NCI-H2196 (cell line): ENCODE results near the gene PKP3.
"Not testable (repeated sequence)": the region's sequence is repeated elsewhere in the genome, so short reads cannot be mapped to it uniquely, and the experiment has no call there.

Experiments
- DNase-seq: peaks from one replicate; lab custom pipeline; 2025; ENCODE audit not compliant: unreplicated experiment; lab: John Stamatoyannopoulos, UW

The PKP3 gene

DNA sequence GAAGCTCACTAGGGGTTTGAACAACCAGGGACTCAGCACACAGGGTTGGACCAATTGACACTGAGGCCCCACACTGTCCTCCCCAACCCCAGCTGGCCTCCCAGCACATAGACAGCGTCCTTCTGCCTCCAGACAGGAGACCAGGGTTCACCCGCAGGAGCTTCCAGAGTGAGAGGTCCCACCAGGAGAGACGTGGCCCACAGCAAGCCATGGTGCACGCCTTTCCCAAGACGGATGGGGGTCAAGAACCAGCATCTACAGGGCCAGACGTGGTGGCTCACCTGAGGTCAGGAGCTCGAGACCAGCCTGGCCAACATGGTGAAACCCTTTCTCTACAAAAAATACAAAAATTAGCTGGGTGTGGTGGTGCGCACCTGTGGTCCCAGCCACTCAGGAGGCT, 32.8 kb downstream of the PKP3 start:
- DNase-seq, result no peak

DNA sequence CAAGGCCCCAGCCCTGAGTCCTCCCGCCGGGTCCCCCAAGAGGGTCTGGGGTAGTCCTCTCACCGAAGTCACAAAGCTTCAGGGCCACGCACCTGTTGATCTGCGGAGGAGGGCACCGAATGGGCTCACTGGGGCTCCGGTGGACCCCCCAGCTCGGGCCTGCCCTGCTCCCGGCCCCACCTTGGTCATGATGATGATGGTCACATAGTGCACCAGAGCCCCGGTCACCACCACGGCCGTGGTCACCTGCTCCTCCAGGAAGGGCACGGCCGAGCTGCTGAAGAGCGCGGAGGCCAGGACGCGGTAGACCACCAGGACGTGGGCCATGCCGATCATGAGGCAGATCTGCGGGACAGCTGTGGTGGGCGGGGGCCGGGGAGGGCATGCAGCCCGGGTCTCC, 34.3 kb downstream of the PKP3 start:
- no peak for DNase-seq

DNA sequence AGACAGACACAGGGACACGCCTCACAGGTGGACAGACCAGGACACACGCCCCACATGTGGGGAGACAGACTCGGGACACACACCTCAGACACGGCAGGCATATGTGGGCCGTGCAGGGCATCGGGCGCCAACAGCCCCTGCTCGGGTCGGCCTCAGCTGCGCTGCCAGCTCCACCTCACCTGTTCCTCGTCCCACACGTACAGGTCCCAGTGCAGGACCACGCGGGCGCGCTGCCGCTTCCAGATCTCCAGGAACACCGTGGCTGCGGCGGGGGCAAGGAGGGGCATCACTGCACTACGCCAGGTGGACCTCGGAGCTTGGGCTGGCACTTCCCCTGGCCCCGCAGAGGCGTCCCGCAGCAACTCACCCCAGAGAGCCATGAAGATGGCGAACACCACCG, 35.4 kb downstream of the PKP3 start:
- DNase-seq, result no peak

DNA sequence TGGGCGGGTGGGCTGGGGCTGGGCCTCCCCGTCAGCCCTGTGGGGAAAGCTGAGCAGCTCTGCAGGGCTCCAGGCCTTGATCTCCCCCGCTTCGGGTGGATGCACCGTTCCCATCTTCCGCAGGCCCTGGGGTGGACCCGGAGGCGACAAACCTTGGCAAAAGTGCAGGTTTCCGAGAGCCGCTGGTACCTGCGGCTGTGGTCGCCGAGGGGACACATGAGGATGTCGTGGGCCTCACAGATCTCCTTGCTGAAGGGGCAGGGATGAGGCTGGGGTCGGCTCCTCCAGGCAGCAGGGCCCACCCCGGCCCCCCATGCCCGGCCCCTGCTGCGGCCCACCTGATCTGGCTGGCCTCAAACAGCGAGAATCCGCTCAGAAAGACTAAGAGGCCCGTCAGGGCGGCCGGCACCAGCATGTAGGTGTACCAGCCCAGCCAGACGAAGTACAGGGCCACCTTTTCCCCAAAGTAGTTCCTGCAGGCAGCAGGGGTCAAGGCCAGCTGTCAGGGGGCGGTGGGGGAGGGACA, 36.0 kb downstream of the PKP3 start:
- DNase-seq, result no peak

DNA sequence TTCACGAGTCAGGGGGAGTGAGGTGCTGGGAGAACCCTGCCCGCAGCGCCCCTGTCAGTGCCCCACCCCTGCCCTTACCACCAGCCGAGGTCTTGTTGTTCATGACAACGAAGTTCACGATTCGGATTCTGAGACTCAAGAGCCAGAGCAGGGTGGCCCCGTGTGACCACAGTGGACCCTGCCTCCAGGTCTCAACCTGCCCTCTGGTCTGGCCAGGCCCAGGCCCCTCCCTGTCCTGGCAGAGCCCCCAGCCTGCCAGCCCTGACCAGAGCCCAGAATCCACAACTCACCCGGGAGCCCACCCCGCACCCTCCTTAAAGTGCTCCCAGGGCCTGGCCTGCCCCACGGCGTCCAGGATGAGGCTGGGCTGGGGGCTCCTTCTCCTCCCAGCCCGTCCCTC, 37.9 kb downstream of the PKP3 start:
- no peak for DNase-seq

DNA sequence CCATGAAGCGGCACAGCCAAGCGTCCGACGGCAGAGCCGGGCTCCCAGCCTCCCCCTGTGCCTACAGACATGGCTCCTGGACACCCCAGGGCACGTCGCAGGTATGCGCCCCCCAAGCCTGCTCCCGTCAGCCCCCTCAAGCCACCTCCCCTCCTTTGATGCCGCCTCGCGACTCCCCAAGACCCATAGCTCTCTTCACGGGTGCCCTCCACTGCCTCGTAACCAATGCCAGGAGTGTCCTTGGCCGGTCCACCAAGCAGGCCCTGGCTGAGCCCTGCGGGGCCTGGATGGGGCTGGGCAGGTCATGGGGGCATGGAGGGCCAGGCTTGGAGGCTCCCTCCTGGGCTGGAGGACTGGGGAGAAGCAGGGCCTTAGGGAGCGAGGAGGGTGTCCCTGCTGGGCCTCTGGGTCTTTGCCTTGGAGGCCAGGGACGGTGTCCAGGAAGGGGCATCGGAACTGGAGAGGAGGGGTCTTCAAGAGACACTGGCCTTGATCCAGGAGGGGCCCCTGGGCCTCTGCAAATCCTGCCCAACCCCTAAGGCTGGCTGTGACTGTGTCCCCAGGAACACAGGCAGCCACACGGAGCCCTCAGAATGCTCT, 38.6 kb downstream of the PKP3 start:
- no peak for DNase-seq

DNA sequence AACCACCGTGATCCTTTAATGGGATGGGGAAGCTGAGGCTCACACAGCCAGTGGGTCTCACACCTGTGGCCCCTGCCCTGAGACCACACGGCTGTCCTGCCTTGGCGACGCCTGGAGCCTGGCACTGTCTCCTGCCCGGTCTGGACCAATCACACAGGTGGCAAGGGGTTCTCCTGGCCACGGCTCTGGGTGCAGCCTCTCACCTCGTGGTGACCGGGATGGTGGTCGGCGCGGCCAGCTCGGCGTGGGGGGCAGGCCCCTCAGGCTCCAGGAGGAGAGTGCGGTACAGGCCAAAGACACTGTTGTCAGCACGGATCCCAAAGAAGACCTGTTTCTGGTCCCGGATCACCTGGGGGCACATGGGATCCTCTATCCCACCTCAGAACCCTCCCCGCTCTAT, 39.1 kb downstream of the PKP3 start:
- no peak for DNase-seq

DNA sequence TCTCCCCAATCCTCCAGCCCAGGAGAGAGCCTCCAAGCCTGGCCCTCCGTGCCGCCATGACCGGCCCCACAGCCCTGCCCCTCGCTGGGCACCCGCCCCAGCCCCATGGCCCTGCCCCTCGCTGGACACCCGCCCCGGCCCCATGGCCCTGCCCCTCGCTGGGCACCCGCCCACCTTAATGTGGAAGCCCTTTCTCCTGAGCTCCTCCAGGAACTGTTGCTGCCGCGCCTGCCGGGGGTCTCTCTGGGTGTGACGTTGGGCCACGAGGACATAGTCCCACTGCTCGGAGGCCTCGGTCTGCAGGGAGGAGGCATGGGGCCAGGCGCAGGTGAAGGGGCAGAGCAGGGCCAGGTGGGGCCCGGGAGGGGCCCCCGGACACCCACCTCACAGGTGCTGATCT, 39.6 kb downstream of the PKP3 start:
- DNase-seq, result no peak

DNA sequence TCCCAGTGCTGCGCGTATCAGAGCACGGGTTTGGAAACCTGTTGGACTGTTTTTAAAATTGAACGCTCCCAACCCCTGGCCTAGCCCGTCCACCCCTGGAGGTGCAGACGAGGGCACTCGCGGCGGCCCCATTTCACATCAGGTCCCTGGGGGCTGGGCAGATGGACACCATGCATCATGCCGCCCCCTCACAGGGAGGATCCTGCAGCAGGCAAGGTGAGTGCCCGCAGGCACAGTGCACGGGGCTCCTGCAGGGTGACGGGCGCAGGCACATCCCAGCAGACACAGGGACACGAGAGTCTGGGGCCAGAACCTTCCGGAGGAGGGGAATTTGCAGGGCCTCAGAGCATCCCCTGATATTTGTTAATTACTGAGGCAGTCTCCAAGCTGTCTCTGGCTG, 40.5 kb downstream of the PKP3 start:
- no peak for DNase-seq

DNA sequence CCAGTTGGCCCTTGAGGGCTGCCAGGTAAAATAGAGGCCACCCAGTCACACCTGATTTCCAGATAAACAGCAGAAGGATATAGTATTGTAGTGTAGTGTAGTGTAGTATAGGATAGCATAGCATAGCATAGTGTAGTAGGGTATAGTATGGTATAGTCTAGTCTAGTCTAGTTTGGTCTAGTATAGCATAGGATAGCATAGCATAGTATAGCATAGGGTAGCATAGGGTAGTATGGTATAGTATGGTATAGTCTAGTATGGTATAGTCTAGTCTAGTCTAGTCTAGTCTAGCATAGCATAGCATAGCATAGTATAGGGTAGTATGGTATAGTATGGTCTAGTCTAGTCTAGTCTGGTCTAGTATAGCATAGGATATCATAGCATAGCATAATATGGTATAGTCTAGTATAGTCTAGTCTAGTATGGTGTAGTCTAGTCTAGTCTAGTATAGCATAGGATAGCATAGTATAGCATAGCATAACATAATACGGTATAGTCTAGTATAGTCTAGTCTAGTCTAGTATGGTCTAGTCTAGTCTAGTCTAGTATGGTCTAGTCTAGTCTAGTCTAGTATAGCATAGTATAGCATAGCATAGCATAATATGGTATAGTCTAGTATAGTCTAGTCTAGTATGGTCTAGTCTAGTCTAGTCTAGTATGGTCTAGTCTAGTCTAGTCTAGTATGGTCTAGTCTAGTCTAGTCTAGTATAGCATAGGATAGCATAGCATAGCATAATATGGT, 41.2 kb downstream of the PKP3 start:
- not testable (repeated sequence) for DNase-seq

DNA sequence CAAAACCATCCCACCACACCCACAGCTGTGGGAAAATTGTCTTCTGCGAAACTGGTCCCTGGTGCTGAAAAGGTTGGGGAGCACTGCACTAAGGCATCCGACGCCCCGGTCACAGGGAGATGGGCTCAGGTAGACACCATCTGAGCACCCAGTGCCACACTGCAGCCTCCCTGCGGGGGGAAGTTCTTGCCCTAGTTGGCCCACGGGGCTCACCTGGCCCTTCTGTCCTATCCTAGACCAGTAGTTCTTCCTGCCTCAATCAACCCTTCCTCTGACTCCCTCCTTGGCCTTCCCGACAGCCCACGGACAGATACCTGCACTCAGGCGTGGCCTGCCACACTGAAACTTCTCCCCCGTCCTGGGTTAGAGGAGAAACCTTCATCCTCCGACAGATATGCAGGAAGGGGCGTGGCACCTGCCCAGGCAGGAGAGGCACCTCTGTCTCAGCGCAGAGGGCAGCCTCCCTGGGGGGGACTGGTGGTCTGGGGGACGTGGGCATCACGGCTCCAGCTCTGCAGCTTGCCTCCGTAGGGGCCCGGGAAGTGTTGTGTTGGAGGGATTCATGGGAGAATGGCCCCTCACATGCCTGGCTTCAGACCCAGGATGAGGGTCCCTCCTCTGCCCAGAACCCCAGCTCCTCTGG, 43.3 kb downstream of the PKP3 start:
- DNase-seq, result no peak

DNA sequence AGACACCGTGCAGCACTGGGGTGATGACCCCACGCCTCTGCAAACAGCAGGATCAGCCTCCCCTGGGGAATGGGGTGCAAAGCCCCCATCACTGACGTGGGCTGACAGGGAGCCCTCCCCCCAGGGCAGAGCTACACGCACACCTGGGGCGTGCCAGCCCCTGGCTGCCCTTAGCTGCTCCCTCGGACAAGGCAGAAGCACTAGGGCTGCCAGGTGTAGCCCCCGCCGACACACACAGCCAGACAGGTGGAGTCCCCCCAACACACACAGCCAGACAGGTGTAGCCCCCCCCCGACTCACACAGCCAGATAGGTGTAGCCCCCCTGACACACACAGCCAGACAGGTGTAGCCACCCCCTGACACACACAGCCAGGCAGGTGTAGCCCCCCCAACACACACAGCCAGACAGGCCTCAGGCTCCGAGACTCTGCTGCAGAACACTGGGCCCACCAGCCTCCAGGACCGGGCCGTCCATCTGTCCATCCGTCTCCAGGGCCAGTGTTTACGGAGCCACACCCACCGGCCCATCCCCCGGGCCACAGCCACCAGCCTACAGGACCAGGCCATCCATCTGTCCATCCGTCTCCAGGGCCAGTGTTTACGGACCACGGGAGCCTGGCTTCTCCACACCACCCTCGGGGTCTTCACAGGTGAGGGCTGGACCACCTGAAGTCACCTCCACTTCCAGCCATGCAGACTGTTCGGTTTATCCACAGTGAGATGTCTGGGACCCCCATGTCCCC, 44.3 kb downstream of the PKP3 start:
- no peak for DNase-seq

DNA sequence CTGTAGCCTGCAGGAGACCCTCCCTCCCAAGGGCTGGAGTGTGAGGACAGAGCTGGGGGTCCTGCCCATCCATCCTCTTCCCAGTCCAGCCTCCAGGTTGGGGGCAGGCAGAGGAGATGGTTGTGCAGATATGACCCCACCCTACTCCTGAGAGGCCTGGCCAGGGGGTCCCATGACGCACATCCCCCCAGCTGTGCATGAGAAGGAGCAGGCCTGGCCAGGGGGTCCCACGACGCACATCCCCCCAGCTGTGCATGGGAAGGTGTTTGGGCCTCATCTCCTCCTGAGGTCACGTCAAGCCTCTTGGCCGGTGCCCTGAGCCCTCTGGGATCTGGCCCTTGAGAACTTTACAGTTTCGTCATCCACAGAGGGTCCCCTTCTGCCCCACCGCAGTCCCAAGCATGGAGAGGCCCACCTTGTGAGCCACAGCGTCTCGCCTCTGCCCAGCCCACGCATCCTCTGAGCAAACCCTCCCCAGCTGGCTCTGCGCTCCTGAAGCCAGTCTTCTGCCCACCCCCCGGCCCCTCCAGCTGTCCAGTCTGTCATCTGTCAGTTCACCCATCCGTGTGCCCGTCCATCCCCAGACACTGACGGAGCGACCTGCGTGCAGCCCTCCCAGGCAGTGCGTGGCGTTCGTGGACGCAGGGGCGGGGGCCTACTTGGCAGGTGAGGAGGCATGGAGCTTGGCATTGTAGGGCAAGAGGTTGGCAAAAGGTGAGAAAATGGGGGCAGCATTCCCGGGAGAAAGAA, 45.5 kb downstream of the PKP3 start:
- DNase-seq, result no peak

DNA sequence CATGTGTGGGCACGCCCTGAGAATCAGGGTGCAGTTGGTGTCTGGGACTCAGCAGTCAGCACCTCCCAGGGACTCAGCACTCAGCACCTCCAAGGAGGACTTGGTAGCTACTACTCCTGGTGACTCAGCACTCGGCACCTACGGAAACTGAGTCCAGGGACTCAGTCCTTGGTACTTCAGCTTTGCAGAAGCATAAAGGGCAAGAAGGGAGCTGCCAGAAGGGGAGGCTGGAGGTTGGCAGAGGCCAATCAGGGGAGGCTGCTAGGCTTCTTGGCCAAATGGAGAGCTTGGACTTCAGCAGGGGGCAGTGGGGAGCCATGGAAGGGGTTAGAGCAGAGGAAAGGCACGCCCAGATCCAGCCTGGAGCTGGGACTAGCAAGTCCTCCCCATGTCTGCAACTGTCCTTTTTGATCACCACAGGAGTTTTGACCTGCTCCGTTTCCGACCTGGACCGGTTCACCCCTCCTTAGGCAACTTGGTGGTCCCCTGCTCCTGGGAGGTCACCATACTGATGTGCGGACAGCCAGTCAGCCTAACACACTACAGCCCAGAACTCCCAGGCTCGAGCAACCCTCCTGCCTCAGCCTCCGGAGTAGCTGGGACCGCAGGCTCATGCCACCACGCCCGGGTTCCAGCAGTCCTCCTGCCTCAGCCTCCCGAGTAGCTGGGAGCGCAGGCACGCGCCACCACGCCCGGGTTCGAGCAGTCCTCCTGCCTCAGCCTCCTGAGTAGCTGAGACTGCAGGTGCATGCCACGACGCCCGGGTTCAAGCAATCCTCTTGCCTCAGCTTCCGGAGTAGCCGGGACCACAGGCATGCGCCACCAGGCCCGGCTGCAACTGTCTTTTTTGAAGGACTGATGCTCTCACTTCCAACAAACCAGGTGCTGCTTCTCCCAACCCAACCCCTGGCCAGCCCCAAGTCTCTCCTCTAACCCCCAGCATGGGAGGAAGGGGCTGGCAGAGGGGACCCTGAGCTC, 46.3 kb downstream of the PKP3 start:
- no peak for DNase-seq

DNA sequence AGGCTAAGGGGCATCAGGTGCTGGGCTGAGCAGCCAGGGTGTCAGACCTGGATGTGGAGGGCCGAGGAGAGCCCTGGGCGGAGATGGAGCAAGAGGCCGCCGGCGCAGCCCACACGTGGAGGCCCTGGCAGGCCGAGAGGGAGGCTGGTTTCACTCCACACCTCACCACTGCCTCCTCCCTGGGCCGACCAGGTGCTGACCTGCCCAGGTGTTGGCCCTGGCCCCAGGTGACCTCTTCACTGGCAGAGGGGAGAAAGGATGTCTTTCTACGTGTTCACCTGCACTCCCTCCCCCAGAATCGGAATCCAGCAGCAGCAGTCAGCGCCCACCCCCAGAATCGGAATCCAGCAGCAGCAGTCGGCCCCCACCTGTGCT, 47.0 kb downstream of the PKP3 start:
- no peak for DNase-seq

DNA sequence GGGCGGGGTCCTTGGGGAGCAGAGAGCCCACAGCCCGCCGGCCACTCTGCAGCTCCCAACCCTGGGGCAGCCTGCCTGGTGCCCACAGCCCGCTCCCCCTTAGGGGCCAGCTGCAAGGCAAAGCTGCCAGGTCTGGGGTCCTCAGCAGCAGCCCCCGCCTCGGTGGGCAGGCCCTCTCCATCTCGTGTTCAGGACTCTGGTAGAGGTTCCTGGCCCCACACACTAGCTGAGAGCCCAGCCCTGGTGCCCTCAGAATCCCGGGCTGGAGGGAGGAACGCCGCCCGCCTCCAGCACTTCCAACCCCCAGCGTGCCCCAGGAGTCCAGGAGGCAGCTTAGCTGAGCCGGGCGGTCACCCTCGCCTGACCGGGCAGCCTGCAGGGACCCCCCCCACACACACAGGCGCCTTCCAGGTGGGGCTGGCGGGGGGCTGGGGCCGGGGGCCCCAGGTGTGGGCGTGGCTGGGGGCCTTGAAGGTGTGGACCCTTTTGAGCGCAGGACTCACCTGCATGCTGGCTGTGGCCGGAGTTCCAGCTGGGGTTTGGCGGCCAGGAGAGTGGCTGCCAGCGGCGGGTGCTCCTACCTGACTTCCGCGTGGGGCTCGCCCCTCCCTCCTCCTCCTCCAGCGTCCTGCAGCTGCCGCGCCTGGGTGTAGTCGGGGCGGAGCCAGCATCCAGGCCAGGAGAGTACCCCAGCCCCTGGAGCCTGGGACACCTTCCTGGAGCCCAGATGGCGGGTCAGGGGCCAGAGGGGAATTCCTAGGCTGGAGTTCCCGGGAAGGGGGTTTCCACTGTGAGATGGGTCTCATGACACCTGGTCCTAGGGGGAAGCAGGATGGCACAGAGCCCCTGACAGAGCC, 47.6 kb downstream of the PKP3 start, which contains the start of gene ANO9:
ANO9 (minus strand) TSS at position 594 of the 857 bp plus-strand sequence; CDS start at position 509, 85 bp downstream.
- peak; percentile 59 for DNase-seq

DNA sequence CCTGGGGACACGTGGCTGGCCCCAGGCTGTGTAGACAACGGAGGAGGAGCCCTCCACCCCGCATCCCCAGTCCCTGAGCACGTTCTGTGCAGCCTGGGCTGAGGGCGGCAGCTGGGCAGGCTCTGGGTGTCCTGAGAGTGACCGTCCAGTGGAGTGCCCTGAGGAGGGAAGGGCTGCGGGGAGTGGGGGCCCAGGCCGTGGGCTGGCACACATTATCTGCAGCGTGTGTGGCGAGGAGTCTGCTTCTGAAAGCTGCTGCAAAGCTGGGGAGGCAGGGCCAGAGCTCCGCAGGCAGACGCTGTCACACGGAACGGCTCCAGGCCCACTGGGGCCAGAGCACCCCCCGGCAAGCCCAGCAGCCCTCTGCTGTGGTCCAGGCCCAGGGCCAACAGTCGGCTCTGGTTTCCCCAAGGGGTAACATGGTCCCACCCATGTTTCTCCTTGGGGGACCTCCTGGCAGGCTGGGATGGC, 48.6 kb downstream of the PKP3 start:
- no peak for DNase-seq

DNA sequence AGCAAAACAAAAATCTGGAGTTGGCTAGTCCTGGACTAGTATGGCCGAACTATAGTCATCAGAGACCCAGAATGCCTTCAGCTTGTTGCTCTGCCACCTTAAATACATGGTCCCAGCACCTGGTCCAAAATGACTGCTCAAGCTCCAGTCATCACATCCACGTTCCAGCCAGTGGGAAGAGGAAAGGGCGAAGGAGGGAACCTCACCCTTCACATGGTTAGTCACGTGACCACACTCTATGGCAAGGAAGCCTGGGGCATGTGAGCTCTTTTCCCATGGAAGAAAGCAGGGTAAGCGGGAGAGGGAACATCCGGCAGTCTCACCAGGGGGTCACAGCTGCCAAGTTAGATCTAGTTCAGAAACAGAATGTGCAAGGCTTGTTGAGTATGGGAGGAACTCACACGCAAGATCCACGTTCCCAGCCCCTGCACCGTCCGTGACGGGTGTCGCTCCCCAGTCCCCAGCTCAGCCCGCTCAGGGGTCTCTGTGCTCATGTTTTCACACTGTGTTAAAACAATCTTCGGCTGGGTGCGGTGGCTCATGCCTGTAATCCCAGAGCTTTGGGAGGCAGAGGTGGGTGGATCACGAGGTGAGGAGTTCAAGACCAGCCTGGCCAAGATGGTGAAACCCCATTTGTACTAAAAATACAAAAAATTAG, 49.7 kb downstream of the PKP3 start:
- no peak for DNase-seq
